Measurements from ENCODE around the gene HPCAL1.

The HPCAL1 gene

GRCh38 chr2:10437806-10438205, 135.1 kb downstream of the HPCAL1 start:
- Histone ChIP-seq H3K4me3 (ENCODE audit: severe bottlenecking) (no peak overlapping the region), H3K9me3 (ENCODE audit: severe bottlenecking) (no peaks in the 10 kb centered on the region), H3K27ac (ENCODE audit: poor library complexity, severe bottlenecking) (no peak overlapping the region), H3K4me1 (ENCODE audit: insufficient read depth, poor library complexity, severe bottlenecking) (no peaks in the 10 kb centered on the region), H3K27me3 (ENCODE audit: insufficient read depth, poor library complexity, severe bottlenecking) (no peaks in the 10 kb centered on the region), H3K36me3 (ENCODE audit: low read depth) (peaks cover 33% of the 10 kb centered on the region)
- no peak for DNase-seq (ENCODE audit: low spot score)
- no peak for ATAC-seq (ENCODE audit: low read depth)
- TF ChIP-seq CTCF (IDR thresholded peaks at IDR 0.05; ENCODE audit: poor library complexity, severe bottlenecking) = no peak

- Histone ChIP-seq H3K27ac (ENCODE audit: poor library complexity, severe bottlenecking) (no peak overlapping the region), H3K9me3 (ENCODE audit: severe bottlenecking) (no peaks in the 10 kb centered on the region), H3K4me3 (ENCODE audit: severe bottlenecking) (no peak overlapping the region), H3K36me3 (ENCODE audit: low read depth) (peaks cover 42% of the 10 kb centered on the region), H3K27me3 (ENCODE audit: insufficient read depth, poor library complexity, severe bottlenecking) (no peaks in the 10 kb centered on the region), H3K4me1 (ENCODE audit: insufficient read depth, poor library complexity, severe bottlenecking) (no peaks in the 10 kb centered on the region)
- no peak for ATAC-seq (ENCODE audit: low read depth)
- TF ChIP-seq CTCF (IDR thresholded peaks at IDR 0.05; ENCODE audit: poor library complexity, severe bottlenecking) = no peak
- no peak for DNase-seq (ENCODE audit: low spot score)
Measured at GRCh38 chr2:10438688-10439087, 136.0 kb downstream of the HPCAL1 start.

GRCh38 chr2:10439185-10439879, 136.6 kb downstream of the HPCAL1 start:
- no peaks in the 10 kb centered on the region for H3K4me1 ChIP-seq (ENCODE audit: insufficient read depth, poor library complexity, severe bottlenecking)

GRCh38 chr2:10439971-10440370, 137.3 kb downstream of the HPCAL1 start:
- Histone ChIP-seq H3K27me3 (ENCODE audit: insufficient read depth, poor library complexity, severe bottlenecking) (no peaks in the 10 kb centered on the region), H3K36me3 (ENCODE audit: low read depth) (peaks cover 55% of the 10 kb centered on the region), H3K27ac (ENCODE audit: poor library complexity, severe bottlenecking) (no peak overlapping the region), H3K9me3 (ENCODE audit: severe bottlenecking) (no peaks in the 10 kb centered on the region), H3K4me1 (ENCODE audit: insufficient read depth, poor library complexity, severe bottlenecking) (peaks cover under 1% of the 10 kb centered on the region), H3K4me3 (ENCODE audit: severe bottlenecking) (no peak overlapping the region)
- DNase-seq (ENCODE audit: low spot score) (no peak), ATAC-seq (ENCODE audit: low read depth) (no peak)
- TF ChIP-seq CTCF (IDR thresholded peaks at IDR 0.05; ENCODE audit: poor library complexity, severe bottlenecking) = no peak

More at GRCh38 chr2:10439185-10439879, 136.6 kb downstream of the HPCAL1 start:
- DNase-seq (ENCODE audit: low spot score) (no peak), ATAC-seq (ENCODE audit: low read depth) (no peak; the same call in 2 of the 3 replicates)
- Histone ChIP-seq H3K27ac (ENCODE audit: poor library complexity, severe bottlenecking) (no peak overlapping the region), H3K27me3 (ENCODE audit: insufficient read depth, poor library complexity, severe bottlenecking) (no peaks in the 10 kb centered on the region), H3K4me3 (ENCODE audit: severe bottlenecking) (no peak overlapping the region), H3K9me3 (ENCODE audit: severe bottlenecking) (no peaks in the 10 kb centered on the region), H3K36me3 (ENCODE audit: low read depth) (peaks cover 49% of the 10 kb centered on the region)
- no peak for TF ChIP-seq CTCF (IDR thresholded peaks at IDR 0.05; ENCODE audit: poor library complexity, severe bottlenecking)

GRCh38 chr2:10440736-10441135, 138.0 kb downstream of the HPCAL1 start:
- Histone ChIP-seq H3K4me3 (ENCODE audit: severe bottlenecking) (no peak overlapping the region), H3K36me3 (ENCODE audit: low read depth) (peaks cover 61% of the 10 kb centered on the region)
- no peak for TF ChIP-seq CTCF (IDR thresholded peaks at IDR 0.05; ENCODE audit: poor library complexity, severe bottlenecking)

More at GRCh38 chr2:10440736-10441135, 138.0 kb downstream of the HPCAL1 start:
- DNase-seq (ENCODE audit: low spot score) = no peak
- ATAC-seq (ENCODE audit: low read depth) = no peak
- no peak overlapping the region for H3K27ac ChIP-seq (ENCODE audit: poor library complexity, severe bottlenecking)
- H3K4me1 ChIP-seq (ENCODE audit: insufficient read depth, poor library complexity, severe bottlenecking) = peaks cover 8% of the 10 kb centered on the region
- no peaks in the 10 kb centered on the region for H3K27me3 ChIP-seq (ENCODE audit: insufficient read depth, poor library complexity, severe bottlenecking)
- no peaks in the 10 kb centered on the region for H3K9me3 ChIP-seq (ENCODE audit: severe bottlenecking)
